ENCODE data around the gene TECPR2. TPM values are rescaled to one million over a fixed set of nuclear protein-coding genes. Genes with fewer than 3 reads are reported as not detected.
A peak's percentile ranks its signal among the peaks of the same experiment; 100 is the strongest.
"Not testable (repeated sequence)": the region's sequence is repeated elsewhere in the genome, so short reads cannot be mapped to it uniquely, and the experiment has no call there.

TECPR2 gene
- total and polyA plus RNA-seq, 4 donors, result 5.6 to 30.3 (median 19.5) TPM

GRCh38 chr14:102538602-102539543 lies 176.1 kb downstream of the TECPR2 start:
- H3K36me3 ChIP-seq (ENCODE audit: control insufficient read depth in 4 of 4, insufficient read depth in 4 of 4, low read length in 4 of 4), result no peaks in the 10 kb centered on the region
- WGBS, 2 donors, result 67 to 76% methylated on average over 25 of the region's 25 CpGs
- H3K27ac ChIP-seq (ENCODE audit: low read depth in 1 of 2, low read length in 1 of 2), result no peak overlapping the region
- H3K9me3 ChIP-seq (ENCODE audit: control insufficient read depth in 4 of 4, insufficient read depth in 3 of 4, low read length in 3 of 4), result no peaks in the 10 kb centered on the region
- peaks cover 0 to 35% (median 17%) of the 10 kb centered on the region in 5 donors for H3K4me1 ChIP-seq (ENCODE audit: control insufficient read depth in 5 of 5, insufficient read depth in 5 of 5, low read length in 5 of 5)
- DNase-seq (peak; percentile 88 to 95 (median 89)), ATAC-seq (ENCODE audit: insufficient read depth, low FRiP score) (no peak)
- H3K27me3 ChIP-seq (ENCODE audit: control insufficient read depth in 3 of 3, insufficient read depth in 3 of 3, low read length in 2 of 3), result no peaks in the 10 kb centered on the region
- TF ChIP-seq CTCF (IDR thresholded peaks at IDR 0.05; ENCODE audit: control extremely low read depth, extremely low read depth), result no peak
- no peak overlapping the region for H3K4me3 ChIP-seq
- H3K9ac ChIP-seq (ENCODE audit: insufficient read depth in 1 of 2, low read length in 2 of 2), result no peak overlapping the region

DNA sequence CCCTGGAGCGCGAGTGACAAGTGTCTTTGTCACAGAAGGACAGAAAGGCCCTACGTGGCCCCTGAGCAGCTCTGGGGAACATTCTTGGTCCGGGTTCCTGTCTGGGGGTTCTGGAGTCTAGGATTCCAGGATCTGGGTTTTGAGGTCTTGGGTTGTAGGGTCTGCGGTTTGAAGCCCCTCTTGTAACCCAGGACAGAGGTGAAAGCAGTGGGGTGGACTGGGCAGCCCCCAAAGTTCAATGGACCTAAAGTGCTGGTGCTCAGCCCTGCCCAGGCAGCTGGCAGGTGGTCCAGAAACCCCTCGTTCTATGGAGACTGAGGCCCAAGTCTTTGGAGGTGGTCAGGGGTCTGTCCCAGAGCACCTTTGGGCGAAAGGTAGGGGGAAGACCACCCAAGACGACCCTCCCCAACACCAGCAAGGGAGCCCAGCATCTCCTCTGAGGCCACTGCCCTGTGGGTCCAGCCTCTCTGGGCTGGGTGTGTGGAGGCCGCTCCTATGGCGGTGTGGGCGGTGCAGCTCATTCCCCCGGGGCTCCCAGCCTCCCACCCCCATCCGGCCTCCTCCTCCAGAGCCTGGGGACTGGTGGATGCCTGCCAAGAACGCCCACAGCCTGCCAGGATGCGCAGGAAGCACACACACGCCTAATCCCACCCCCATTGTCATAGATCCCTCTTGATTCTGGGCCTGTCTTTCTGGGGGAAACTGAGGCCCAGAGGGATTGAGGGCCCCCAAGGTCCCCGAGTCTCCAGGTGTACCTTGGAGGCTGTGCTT lies 177.0 kb downstream of the TECPR2 start:
- no peak overlapping the region for H3K27ac ChIP-seq (ENCODE audit: low read depth in 1 of 2, low read length in 1 of 2)
- ATAC-seq (ENCODE audit: insufficient read depth, low FRiP score) (no peak), DNase-seq (peak; percentile 98 to 99 (median 99))
- peaks cover 0 to 44% (median 17%) of the 10 kb centered on the region in 5 donors for H3K4me1 ChIP-seq (ENCODE audit: control insufficient read depth in 5 of 5, insufficient read depth in 5 of 5, low read length in 5 of 5)
- no peak overlapping the region for H3K9ac ChIP-seq (ENCODE audit: insufficient read depth in 1 of 2, low read length in 2 of 2)
- no peaks in the 10 kb centered on the region for H3K36me3 ChIP-seq (ENCODE audit: control insufficient read depth in 4 of 4, insufficient read depth in 4 of 4, low read length in 4 of 4)
- no peak overlapping the region for H3K4me3 ChIP-seq
- no peaks in the 10 kb centered on the region for H3K27me3 ChIP-seq (ENCODE audit: control insufficient read depth in 3 of 3, insufficient read depth in 3 of 3, low read length in 2 of 3)
- WGBS, 2 donors, result 61 to 65% methylated on average over 17 of the region's 17 CpGs
- H3K9me3 ChIP-seq (ENCODE audit: control insufficient read depth in 4 of 4, insufficient read depth in 3 of 4, low read length in 3 of 4), result no peaks in the 10 kb centered on the region
- TF ChIP-seq CTCF (IDR thresholded peaks at IDR 0.05; ENCODE audit: control extremely low read depth, extremely low read depth), result no peak

DNA sequence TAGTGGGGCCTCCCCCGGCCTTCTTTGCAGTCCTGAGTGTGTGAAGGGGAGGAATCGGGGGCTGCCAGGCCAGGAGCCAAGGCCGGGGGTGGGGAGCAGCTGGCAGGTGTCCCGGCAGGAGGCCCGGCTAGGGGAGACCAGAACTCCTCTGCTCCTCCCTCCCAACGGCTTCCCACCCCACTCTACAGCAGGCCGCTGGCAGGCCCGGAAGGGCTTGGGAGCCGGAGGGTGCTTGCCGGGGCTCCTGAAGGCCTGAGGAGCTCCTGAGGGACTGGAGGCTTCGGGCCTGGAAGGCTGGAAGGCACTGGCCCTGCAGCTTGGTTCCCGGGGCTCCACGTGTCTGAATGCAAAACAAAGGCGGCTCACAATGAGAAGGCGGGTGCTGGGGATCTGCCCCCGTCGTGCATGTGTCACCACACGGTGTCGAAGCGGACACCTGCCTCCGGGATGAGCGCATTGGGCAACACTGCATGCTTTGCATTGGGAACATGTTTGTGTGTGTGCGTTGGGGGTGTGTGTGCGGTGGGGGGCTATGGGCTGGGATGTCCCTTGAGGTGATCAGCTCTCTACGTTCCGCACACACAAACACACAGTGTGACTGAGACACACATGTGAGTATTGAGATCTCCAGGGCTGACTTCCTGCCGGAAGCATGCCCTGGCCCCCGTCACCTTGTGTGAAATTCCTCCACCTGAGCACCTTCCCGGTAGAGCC lies 177.7 kb downstream of the TECPR2 start:
- Histone ChIP-seq H3K9me3 (ENCODE audit: control insufficient read depth in 4 of 4, insufficient read depth in 3 of 4, low read length in 3 of 4) (no peaks in the 10 kb centered on the region), H3K4me3 (no peak overlapping the region), H3K9ac (ENCODE audit: insufficient read depth in 1 of 2, low read length in 2 of 2) (peak overlapping the region; percentile 21 to 67), H3K27ac (ENCODE audit: low read depth in 1 of 2, low read length in 1 of 2) (no peak overlapping the region), H3K27me3 (ENCODE audit: control insufficient read depth in 3 of 3, insufficient read depth in 3 of 3, low read length in 2 of 3) (peaks cover 0 to 3% (median 0%) of the 10 kb centered on the region in 3 donors), H3K4me1 (ENCODE audit: control insufficient read depth in 5 of 5, insufficient read depth in 5 of 5, low read length in 5 of 5) (peaks cover 0 to 51% (median 18%) of the 10 kb centered on the region in 5 donors), H3K36me3 (ENCODE audit: control insufficient read depth in 4 of 4, insufficient read depth in 4 of 4, low read length in 4 of 4) (no peaks in the 10 kb centered on the region)
- ATAC-seq (ENCODE audit: insufficient read depth, low FRiP score) (no peak), DNase-seq (peak; percentile 95 to 96 (median 96))
- no peak for TF ChIP-seq CTCF (IDR thresholded peaks at IDR 0.05; ENCODE audit: control extremely low read depth, extremely low read depth)
- WGBS, 2 donors, result 55 to 58% methylated on average over 29 of the region's 29 CpGs

DNA sequence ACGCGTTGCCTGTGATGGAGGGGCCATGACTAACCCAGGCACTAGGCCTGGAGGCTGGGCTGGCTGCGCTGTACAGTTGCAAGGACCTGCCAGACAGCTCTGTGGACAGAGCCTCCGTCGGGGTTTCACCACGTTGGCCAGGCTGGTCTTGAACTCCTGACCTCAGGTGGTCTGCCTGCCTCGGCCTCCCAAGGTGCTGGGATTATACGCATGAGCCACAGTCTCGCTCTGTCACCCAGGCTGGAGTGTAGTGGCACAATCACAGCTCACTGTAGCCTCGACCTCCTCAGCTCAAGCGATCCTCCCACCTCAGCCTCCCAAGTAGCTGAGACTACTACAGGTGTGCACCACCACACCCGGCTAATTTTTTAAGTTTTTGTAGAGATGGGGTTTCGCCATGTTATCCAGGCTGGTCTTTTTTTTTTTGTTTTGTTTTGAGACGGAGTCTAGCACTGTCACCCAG lies 178.3 kb downstream of the TECPR2 start:
- H3K4me3 ChIP-seq; H3K9me3 ChIP-seq (ENCODE audit: control insufficient read depth in 4 of 4, insufficient read depth in 3 of 4, low read length in 3 of 4); H3K27ac ChIP-seq (ENCODE audit: low read depth in 1 of 2, low read length in 1 of 2); H3K27me3 ChIP-seq (ENCODE audit: control insufficient read depth in 3 of 3, insufficient read depth in 3 of 3, low read length in 2 of 3); ATAC-seq (ENCODE audit: insufficient read depth, low FRiP score); H3K9ac ChIP-seq (ENCODE audit: insufficient read depth in 1 of 2, low read length in 2 of 2); DNase-seq; H3K36me3 ChIP-seq (ENCODE audit: control insufficient read depth in 4 of 4, insufficient read depth in 4 of 4, low read length in 4 of 4): not testable (repeated sequence)
- WGBS, 2 donors, result 93 to 96% methylated on average over 14 of the region's 14 CpGs
- H3K4me1 ChIP-seq (ENCODE audit: control insufficient read depth in 5 of 5, insufficient read depth in 5 of 5, low read length in 5 of 5), result peaks cover 0 to 57% (median 21%) of the 10 kb centered on the region in 5 donors

All from lung (tissue), 12 donors.